ENCODE measurements around the gene NLN.
A peak's percentile ranks its signal among the peaks of the same experiment; 100 is the strongest.

Gene NLN

DNA sequence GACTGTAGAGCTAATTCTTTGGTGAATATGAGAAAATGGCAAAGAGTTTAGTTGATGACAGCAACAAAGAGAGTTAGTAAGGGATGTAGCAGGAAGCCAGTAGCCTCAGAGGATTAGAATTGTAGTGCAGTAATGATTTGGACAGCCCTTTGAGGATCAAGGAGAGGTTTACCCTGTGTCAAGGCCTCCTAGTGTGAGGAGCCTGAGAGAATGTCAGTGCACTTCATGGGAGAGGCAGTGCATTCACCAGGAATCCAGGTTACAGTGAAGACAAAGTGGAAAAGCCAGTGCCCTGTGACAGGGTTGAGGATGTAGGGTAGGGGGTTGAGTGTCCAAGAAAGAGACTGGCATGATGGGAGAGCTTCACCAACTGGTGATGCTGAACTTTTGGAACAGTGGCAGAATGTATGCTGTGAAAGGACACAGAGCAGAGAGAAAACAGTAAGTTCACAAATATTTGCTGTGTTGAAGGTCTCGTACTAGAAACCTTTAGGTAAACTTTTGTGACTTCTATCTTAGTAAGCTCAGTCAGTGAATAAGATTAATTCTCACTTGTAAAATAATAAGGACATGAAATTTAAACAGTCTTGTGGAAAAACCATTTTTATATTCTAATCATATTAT lies 27.3 kb downstream of the NLN start (continued):
- no peak for TF ChIP-seq ZFP3 (CRISPR knock-in tag; IDR thresholded peaks at IDR 0.05)
- no peak for TF ChIP-seq CSDC2 (CRISPR knock-in tag; IDR thresholded peaks at IDR 0.05)
- TF ChIP-seq ESRRG (CRISPR knock-in tag; IDR thresholded peaks at IDR 0.05) = no peak
- TF ChIP-seq ZNF565 (CRISPR knock-in tag; conservative IDR thresholded peaks at IDR 0.05; ENCODE audit: low read depth) = no peak
- no peak for TF ChIP-seq GLIS3 (CRISPR knock-in tag; IDR thresholded peaks at IDR 0.05)
- no peak for TF ChIP-seq PPARA (CRISPR knock-in tag; IDR thresholded peaks at IDR 0.05; ENCODE audit: borderline replicate concordance)

GRCh38 chr5:65749956-65750355 lies 28.0 kb downstream of the NLN start:
- peak; percentile 71 for ATAC-seq

DNA sequence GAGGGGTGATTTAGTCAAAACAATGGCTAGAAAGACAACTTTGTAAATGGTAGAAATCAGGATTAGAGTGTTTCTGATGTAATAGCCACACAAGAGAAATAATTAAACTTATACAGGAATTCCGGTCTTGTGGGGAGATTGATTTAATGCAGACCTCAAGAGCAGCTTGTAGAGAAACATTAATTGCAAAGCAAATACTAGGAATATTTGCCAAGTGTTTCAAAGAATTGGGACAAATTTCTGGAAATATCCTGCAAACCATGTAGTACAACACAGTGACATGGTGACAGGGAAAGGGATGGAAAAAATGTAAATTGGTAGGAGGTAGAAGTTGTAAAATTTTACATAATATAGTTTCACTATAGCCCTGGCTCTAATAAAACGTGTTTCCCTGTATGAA lies 28.9 kb downstream of the NLN start:
- no peak for ATAC-seq

More at GRCh38 chr5:65749956-65750355, 28.0 kb downstream of the NLN start:
- TF ChIP-seq ARNTL (CRISPR knock-in tag; IDR thresholded peaks at IDR 0.05; ENCODE audit: borderline replicate concordance, low read depth) (no peak), TOX (CRISPR knock-in tag; IDR thresholded peaks at IDR 0.05; ENCODE audit: borderline replicate concordance) (no peak), GLIS3 (CRISPR knock-in tag; IDR thresholded peaks at IDR 0.05) (no peak), PATZ1 (CRISPR knock-in tag; IDR thresholded peaks at IDR 0.05; ENCODE audit: borderline replicate concordance) (no peak), CSDC2 (CRISPR knock-in tag; IDR thresholded peaks at IDR 0.05) (no peak), PPARA (CRISPR knock-in tag; IDR thresholded peaks at IDR 0.05; ENCODE audit: borderline replicate concordance) (no peak), BACH2 (CRISPR knock-in tag; IDR thresholded peaks at IDR 0.05; ENCODE audit: borderline replicate concordance) (no peak), TCF4 (CRISPR knock-in tag; IDR thresholded peaks at IDR 0.05; ENCODE audit: borderline replicate concordance) (no peak), ZFP3 (CRISPR knock-in tag; IDR thresholded peaks at IDR 0.05) (no peak), ZNF565 (CRISPR knock-in tag; conservative IDR thresholded peaks at IDR 0.05; ENCODE audit: low read depth) (no peak), CREB5 (CRISPR knock-in tag; IDR thresholded peaks at IDR 0.05; ENCODE audit: low read depth) (no peak), ESRRG (CRISPR knock-in tag; IDR thresholded peaks at IDR 0.05) (no peak)
- TF ChIP-seq, protein P1, sequence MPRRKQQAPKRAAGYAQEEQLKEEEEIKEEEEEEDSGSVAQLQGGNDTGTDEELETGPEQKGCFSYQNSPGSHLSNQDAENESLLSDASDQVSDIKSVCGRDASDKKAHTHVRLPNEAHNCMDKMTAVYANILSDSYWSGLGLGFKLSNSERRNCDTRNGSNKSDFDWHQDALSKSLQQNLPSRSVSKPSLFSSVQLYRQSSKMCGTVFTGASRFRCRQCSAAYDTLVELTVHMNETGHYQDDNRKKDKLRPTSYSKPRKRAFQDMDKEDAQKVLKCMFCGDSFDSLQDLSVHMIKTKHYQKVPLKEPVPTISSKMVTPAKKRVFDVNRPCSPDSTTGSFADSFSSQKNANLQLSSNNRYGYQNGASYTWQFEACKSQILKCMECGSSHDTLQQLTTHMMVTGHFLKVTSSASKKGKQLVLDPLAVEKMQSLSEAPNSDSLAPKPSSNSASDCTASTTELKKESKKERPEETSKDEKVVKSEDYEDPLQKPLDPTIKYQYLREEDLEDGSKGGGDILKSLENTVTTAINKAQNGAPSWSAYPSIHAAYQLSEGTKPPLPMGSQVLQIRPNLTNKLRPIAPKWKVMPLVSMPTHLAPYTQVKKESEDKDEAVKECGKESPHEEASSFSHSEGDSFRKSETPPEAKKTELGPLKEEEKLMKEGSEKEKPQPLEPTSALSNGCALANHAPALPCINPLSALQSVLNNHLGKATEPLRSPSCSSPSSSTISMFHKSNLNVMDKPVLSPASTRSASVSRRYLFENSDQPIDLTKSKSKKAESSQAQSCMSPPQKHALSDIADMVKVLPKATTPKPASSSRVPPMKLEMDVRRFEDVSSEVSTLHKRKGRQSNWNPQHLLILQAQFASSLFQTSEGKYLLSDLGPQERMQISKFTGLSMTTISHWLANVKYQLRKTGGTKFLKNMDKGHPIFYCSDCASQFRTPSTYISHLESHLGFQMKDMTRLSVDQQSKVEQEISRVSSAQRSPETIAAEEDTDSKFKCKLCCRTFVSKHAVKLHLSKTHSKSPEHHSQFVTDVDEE (CRISPR knock-in tag; IDR thresholded peaks at IDR 0.05) = no peak
- TF ChIP-seq, protein P2, sequence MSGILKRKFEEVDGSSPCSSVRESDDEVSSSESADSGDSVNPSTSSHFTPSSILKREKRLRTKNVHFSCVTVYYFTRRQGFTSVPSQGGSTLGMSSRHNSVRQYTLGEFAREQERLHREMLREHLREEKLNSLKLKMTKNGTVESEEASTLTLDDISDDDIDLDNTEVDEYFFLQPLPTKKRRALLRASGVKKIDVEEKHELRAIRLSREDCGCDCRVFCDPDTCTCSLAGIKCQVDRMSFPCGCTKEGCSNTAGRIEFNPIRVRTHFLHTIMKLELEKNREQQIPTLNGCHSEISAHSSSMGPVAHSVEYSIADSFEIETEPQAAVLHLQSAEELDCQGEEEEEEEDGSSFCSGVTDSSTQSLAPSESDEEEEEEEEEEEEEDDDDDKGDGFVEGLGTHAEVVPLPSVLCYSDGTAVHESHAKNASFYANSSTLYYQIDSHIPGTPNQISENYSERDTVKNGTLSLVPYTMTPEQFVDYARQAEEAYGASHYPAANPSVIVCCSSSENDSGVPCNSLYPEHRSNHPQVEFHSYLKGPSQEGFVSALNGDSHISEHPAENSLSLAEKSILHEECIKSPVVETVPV (CRISPR knock-in tag; IDR thresholded peaks at IDR 0.05) = no peak

More for the DNA sequence above, 28.9 kb downstream of the NLN start:
- TF ChIP-seq PPARA (CRISPR knock-in tag; IDR thresholded peaks at IDR 0.05; ENCODE audit: borderline replicate concordance) = no peak
- TF ChIP-seq POU6F1 (CRISPR knock-in tag; IDR thresholded peaks at IDR 0.05; ENCODE audit: borderline replicate concordance, low read depth) = no peak
- no peak for TF ChIP-seq ZNF565 (CRISPR knock-in tag; conservative IDR thresholded peaks at IDR 0.05; ENCODE audit: low read depth)
- TF ChIP-seq GLIS3 (CRISPR knock-in tag; IDR thresholded peaks at IDR 0.05) = no peak
- no peak for TF ChIP-seq TOX (CRISPR knock-in tag; IDR thresholded peaks at IDR 0.05; ENCODE audit: borderline replicate concordance)
- TF ChIP-seq RARB (CRISPR knock-in tag; IDR thresholded peaks at IDR 0.05) = no peak
